ENCODE measurements around the gene SSTR3.
"Not testable (repeated sequence)": the region's sequence is repeated elsewhere in the genome, so short reads cannot be mapped to it uniquely, and the experiment has no call there.

The SSTR3 gene

DNA sequence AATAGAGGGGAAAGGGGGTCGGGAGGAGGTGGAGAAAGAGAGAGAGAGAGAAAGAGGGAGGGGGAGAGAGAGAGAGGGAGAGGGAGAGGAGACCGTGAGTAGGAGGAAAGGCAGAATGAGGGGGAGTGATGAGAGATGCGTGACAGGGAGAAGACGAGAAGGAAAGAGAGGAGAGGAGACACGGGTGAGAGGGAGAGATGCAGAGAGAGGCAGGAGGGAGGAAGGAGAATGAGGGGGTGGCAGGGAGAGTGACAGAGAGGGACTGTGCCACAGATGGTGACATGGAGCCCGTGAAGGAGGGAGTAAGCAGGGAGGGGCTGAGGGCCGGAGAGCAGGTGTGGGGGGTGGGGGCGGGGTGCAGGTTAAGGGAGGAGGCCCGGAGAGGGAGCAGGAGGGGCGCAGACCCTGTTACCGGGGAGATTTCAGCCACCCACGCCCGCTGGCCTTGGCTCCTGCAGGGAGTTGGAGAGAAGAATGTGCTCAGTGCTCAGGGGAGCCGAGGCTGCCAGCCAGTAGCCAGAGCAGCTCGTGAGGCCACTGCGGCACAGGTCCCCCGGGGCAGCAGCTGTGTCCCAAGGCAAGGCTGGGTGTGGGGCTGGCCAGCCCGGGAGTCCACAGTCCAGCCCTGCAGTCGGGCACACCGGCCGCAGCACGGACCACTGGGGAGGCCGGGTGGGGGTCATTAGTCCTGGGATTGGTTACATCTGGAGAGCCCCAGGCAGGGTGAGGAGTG lies at the start of gene SSTR3:
SSTR3 (minus strand) TSS at position 304 of the 733 bp plus-strand sequence. CDS start 4,674 bp downstream, outside the sequence.
- FAIRE-seq: no peak

GRCh38 chr22:37260901-37261336 lies 48.6 kb upstream of the SSTR3 start:
- FAIRE-seq: peak; percentile 45

DNA sequence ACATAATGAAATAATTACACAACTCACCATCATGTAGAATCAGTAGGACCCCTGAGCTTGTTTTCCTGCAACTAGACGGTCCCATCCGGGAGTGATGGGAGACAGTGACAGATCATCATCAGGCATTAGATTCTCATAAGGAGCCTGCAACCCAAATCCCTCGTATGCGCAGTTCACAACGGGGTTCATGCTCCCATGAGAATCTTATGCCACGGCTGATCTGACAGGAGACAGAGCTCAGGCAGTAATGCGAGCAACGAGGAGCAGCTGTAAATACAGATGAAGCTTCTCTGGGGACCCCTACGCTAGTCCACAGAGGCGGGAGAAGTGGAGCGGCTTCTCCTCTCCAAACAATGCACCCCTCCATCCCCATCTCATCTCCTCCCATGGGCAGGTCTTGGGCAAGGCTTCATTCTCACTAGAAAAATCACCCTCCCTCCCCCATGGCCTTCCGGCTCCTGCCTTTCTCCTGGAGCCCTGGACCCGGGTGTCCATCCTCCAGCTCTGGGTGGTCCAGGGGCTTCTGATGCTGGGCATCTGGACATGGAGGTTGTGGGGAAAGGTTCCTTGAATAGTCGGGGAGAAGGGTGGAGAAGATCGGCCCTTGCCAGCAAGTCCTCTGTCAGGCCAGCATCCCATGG lies 48.0 kb upstream of the SSTR3 start:
- FAIRE-seq: no peak

DNA sequence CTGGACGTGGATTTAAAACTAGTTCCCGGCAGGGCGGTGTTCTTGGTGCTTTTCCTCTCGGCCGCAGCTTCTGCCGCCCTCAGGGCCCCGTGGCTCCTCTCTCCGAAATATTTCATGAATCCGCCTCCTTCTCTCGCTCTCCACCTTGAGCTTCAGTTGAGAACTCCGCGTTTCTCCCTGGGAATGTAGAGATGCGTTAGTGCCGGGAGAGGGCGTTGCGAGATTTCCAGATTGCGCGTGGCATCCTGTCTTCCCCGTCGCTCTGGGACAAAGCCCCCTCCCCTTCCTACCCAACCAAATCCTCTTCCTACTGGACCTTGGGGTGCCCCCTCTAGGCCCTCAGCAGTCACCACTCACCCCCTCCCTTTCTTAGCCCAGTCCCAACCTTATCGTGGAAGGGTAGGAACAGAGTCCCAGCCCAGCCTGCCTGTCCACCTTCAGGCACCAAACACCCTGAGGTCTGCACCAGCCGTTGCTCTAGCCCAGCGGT lies 47.3 kb upstream of the SSTR3 start:
- FAIRE-seq: no peak

DNA sequence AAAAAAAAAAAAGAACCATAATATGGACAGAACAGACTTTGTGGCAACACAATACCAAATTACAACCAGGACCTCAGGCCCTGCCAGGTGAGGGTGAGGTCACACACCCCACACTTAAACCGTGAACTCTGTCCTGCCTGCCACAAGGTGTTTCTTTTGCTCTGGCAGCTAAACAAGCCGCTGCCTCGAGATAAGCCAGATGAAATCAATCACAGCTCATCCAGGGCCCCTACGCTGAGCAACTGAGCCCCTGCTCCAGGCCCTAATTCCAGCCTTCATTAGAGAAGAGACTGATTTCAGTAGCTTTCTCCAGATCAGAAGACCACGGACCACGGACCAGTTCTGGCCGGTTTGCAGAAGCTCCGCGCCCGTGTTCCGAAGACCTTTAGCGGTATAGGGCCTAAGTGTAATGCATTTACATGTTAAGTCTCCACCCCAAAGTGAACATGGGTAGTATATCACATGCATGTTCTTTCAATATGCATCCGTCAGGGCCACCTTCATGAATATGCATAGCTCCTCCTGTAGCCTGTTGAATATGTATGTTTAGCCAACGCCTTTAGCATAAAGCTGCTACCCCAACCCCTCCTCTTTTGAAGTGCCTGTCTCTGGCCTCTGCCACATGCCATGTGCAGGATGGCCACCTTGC lies 46.6 kb upstream of the SSTR3 start:
- FAIRE-seq: no peak

DNA sequence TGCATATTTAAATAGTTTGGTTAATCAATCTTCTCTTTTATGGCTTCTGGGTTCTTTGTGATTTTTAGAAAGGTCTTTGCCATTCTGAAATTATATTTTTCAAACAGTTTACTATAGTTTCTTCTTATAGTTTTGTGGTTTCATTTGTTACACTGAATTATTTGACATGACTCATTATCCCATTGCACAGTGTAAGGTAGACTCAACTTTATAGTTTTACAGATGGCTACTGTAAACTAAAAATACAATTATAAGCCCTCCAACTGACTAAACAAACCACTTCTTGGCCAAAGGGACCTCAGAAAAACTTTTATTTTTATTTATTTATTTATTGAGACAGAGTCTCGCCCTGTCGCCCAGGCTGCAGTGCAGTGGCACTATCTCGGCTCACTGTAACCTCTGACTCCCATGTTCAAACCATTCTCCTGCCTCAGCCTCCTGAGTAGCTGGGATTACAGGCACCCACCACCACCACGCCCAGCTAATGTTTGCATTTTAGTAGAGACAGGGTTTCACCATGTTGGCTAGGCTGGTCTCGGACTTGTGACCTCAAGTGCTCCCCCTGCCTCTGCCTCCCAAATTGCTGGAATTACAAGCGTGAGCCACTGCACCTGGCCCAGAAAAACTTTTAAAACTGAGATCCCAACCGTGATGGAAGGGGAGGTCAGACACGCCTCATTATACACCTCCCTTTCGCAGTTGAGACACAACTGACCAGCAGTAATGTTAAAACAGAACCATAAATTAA lies 45.9 kb upstream of the SSTR3 start:
- FAIRE-seq: no peak

GRCh38 chr22:37256075-37256726 lies 43.9 kb upstream of the SSTR3 start:
- no peak for FAIRE-seq

GRCh38 chr22:37255558-37256006 lies 43.3 kb upstream of the SSTR3 start:
- FAIRE-seq: no peak

GRCh38 chr22:37254867-37255233 lies 42.6 kb upstream of the SSTR3 start:
- no peak for FAIRE-seq

DNA sequence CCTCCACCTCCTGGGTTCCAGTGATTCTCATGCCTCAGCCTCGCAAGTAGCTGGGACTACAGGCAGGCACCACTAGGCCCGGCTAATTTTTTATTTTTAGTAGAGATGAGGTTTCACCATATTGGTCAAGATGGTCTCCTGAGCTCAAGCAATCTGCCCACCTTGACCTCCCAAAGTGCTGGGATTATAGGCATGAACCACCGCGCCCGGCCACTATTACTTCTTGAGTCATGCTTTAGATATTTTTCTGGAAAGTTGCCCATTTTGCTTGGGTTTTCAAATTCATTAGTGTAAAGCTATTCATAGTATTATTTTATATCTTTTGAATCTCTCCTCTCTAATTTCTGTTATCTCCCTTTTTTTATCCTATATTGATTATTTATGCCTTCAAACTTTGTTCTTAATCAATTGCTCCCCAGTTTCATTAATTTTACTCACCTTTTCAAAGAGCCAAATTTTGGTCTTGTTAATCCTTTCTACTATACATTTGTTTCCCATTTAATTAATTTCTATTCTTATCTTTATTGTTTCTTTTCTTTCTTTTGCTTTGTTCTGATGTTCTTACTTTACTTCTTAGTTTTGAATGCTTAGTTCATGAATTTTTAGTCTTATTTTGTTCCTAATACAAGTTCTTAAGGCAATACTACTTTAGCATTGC lies 42.1 kb upstream of the SSTR3 start:
- FAIRE-seq: no peak

DNA sequence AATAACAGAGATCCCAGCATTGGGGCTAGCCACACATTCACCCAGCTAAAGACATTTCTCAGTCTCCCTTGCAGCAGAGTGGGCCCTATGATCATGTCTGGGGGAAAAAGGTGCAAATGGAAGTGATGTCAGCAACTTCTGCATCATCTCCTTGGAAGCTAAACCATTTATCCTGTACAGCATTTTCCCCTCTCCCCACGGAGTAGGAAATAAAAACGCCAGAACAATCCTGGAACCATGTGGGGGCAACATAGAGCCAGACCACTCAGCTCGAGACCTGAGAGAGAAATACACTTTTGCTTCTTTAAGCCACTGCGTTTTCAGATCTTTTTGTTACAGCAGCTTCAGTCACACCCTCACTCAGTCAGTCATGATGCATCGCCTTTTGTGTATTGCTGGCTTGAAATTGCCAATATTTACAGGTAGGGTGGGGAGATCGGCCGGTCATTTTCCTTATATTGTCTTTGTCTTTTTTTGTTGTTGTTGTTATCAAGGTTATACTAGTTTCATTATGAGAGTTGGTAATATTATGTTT lies 40.9 kb upstream of the SSTR3 start:
- FAIRE-seq: no peak

- FAIRE-seq: not testable (repeated sequence)
Measured at GRCh38 chr22:37251836-37252235, 39.6 kb upstream of the SSTR3 start.

- no peak for FAIRE-seq
Measured at GRCh38 chr22:37249986-37250385, 37.7 kb upstream of the SSTR3 start.

GRCh38 chr22:37248251-37248650 lies 36.0 kb upstream of the SSTR3 start:
- no peak for FAIRE-seq

DNA sequence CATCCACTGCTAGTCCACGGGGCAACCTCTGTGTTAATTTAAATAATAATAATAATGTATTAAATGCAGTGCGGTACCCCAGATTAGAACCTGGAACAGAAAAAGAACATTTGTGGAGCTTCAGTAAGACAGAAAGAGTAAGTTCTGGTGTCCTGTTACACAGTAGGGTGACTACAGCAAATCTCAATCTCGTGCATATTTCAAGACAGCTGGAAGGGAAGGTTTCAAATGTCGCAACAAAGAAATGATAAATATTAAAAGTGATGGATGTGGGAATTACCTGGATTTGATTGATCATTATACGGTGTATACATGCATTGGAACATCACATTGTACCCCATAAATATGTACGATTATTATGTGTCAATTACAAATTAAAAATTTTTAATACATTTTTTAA lies 33.5 kb upstream of the SSTR3 start:
- FAIRE-seq: no peak

GRCh38 chr22:37244922-37245722 lies 32.8 kb upstream of the SSTR3 start:
- no peak for FAIRE-seq

GRCh38 chr22:37244114-37244921 lies 32.0 kb upstream of the SSTR3 start, which contains the start of gene RAC2:
RAC2 (minus strand) TSS chr22:37244269; CDS start chr22:37244148, 121 bp downstream.
- FAIRE-seq: no peak

DNA sequence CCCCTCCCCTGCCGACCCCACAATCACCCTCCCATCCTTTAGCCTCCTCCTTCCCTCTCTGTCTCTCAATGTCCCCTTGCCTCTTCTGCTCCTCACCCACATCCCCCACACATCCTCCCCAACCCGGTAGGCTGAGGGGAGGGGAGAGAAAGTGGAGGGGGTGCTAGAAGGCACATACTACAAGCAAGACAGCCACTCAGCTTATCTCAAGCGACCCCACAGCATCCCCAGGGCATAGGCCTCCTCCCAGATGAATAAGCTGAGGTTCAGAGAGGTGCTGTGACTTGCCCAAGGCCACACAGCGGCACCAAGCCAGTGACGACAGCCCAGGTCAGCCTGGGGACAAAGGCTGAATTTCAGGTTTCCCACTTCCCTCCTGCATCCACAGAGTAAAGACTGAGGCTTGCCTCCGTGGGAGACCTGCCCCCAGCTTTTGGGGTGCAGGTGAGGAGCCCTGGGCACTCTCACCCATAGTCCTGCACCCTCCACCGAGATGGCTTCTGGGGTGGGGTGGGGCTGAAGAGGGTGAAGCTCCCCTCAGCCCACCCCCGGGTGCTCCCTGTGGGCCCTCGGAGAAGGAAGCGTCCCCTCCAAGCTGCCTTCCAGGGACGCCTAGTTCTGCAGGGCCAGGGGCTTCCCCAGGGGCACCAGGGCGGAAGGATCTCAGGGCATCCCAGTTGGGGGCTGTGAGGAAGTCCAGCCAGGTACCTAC lies 31.3 kb upstream of the SSTR3 start:
- no peak for FAIRE-seq

- FAIRE-seq: no peak
Measured at GRCh38 chr22:37242395-37242918, 30.2 kb upstream of the SSTR3 start.
